OCI-LY7 (cell line): Measurements from ENCODE around the gene ISM1.

Source experiments
- CTCF ChIP-seq: fragments of 200-600 bp; sonication (generic); conservative IDR thresholded peaks from 2 replicates; pipeline ENCODE4 v1.5.1; 2014; ENCODE audit warnings: mild to moderate bottlenecking, antibody characterized with exemption, low read length, moderate library complexity, mixed read lengths
- EZH2phosphoT487 ChIP-seq: fragments of 200-600 bp; sonication (generic); IDR thresholded peaks from 2 replicates; pipeline ENCODE4 v1.6.1; 2018; ENCODE audit warnings: low read depth, borderline replicate concordance, mild to moderate bottlenecking, mixed run types, antibody characterized with exemption, low read length, moderate library complexity, mixed read lengths

- TF ChIP-seq CTCF = peak; percentile 70
- no peak for TF ChIP-seq EZH2phosphoT487
Observed at GRCh38 chr20:13261460-13262301, 40.6 kb downstream of the ISM1 start.
